Prostate gland (tissue), 2 donors: ENCODE measurements around the gene IL1RAPL1. TPM values are rescaled to one million over a fixed set of nuclear protein-coding genes. Genes with fewer than 3 reads are reported as not detected.

Experiments
- DNase-seq: peaks from one replicate; pipeline ENCODE4 v3.0.0-alpha.2; 2019; ENCODE audit warnings: low spot score
- H3K27ac ChIP-seq, 2 donors: fragments of 200-600 bp; sonication (generic); 2 replicates each; pipeline ENCODE4 v1.5.1; 2017 to 2019
- H3K27me3 ChIP-seq: fragments of 200-600 bp; sonication (generic); replicated peaks from 2 replicates; pipeline ENCODE4 v1.5.1; 2019; ENCODE audit not compliant: insufficient read depth
- H3K36me3 ChIP-seq, 2 donors: fragments of 200-600 bp; sonication (generic); 1 replicate in 1 of 2; 2 replicates in 1 of 2; pipeline versions ENCODE4 v1.5.1 to v1.8.1; 2017 to 2019
- H3K4me1 ChIP-seq: fragments of 200-600 bp; sonication (generic); replicated peaks from 2 replicates; pipeline ENCODE4 v1.5.1; 2019
- H3K4me3 ChIP-seq, 2 donors: fragments of 200-600 bp; sonication (generic); 2 replicates each; pipeline ENCODE4 v1.5.1; 2017 to 2019
- H3K9me3 ChIP-seq: fragments of 200-600 bp; sonication (generic); 2 replicates; pipeline ENCODE4 v1.5.1; 2017
- POLR2A ChIP-seq: fragments of 450-650 bp; IDR thresholded peaks from one replicate; pipeline ENCODE4 v1.6.1; 2016; ENCODE audit warnings: antibody characterized with exemption, mild to moderate bottlenecking
- POLR2AphosphoS5 ChIP-seq: sonication (generic); formaldehyde crosslinking; IDR thresholded peaks from one replicate; pipeline ENCODE4 v1.6.1; 2017; ENCODE audit warnings: antibody characterized with exemption
- WGBS: methylation state at CpG from one replicate; pipeline ENCODE4 v1.1.5; 2018; 5-methylcytosine and 5-hydroxymethylcytosine counted together
- intact Hi-C: fragments of 100-400 bp; cut with DNase I; formaldehyde crosslinking; loops from one replicate; pipeline ENCODE4 v1.14.2; 2022
- total RNA-seq, 2 donors: library from RNA; depleted of rRNA; stranded (reverse); fragments of >200 nt; gene quantifications; one replicate each; pipeline ENCODE4 v1.1.0, GENCODE V29; 2016
- TF ChIP-seq, protein P1 (sequence below), 4 experiments: fragments of 200-600 bp in 2 of 4; fragments of 450-650 bp in 2 of 4; sonication (generic) in 2 of 4; IDR thresholded peaks; 1 replicate in 3 of 4; 2 replicates in 1 of 4; pipeline ENCODE4 v1.5.1; 2016 to 2019; ENCODE audit warnings: antibody characterized with exemption in 4 of 4, mild to moderate bottlenecking in 2 of 4, moderate library complexity in 2 of 4

IL1RAPL1 gene
- total RNA-seq, 2 donors from 2014 or later, result 0.23 TPM

- intact Hi-C loops, result no loop called here
- TF ChIP-seq POLR2AphosphoS5, result no peak
- TF ChIP-seq, protein P1, sequence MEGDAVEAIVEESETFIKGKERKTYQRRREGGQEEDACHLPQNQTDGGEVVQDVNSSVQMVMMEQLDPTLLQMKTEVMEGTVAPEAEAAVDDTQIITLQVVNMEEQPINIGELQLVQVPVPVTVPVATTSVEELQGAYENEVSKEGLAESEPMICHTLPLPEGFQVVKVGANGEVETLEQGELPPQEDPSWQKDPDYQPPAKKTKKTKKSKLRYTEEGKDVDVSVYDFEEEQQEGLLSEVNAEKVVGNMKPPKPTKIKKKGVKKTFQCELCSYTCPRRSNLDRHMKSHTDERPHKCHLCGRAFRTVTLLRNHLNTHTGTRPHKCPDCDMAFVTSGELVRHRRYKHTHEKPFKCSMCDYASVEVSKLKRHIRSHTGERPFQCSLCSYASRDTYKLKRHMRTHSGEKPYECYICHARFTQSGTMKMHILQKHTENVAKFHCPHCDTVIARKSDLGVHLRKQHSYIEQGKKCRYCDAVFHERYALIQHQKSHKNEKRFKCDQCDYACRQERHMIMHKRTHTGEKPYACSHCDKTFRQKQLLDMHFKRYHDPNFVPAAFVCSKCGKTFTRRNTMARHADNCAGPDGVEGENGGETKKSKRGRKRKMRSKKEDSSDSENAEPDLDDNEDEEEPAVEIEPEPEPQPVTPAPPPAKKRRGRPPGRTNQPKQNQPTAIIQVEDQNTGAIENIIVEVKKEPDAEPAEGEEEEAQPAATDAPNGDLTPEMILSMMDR (IDR thresholded peaks at IDR 0.05), result no peak
- no peak for TF ChIP-seq POLR2A
- WGBS, result 37% methylated on average over 3 of the region's 3 CpGs
These were observed 411.4 kb downstream of the IL1RAPL1 start for GRCh38 chrX:28998609-28999135.

DNA sequence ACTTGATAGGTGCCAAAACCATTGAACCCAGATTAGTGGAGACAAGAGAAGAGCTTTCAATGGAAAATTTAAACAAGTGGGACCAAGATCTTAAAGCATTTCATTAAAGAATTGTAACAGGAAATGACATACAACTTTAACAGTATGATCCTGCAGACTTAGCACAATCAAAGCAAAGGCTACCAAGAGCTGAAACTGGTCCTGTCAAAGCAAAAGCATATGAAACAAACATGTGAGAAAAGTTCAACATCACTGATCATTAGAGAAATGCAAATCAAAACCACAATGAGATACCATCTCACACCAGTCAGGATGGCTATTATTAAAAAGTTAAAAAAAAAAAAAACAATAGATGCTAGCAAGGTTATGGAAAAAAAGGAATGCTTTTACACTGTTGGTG is 425.6 kb downstream of the IL1RAPL1 start:
- no peak for DNase-seq
- Histone ChIP-seq H3K9me3 (no peaks in the 10 kb centered on the region), H3K4me3 (no peak overlapping the region), H3K27ac (no peak overlapping the region), H3K4me1 (no peaks in the 10 kb centered on the region), H3K36me3 (no peaks in the 10 kb centered on the region), H3K27me3 (no peaks in the 10 kb centered on the region)
- TF ChIP-seq POLR2AphosphoS5 (no peak), POLR2A (no peak)
- TF ChIP-seq, protein P1 (IDR thresholded peaks at IDR 0.05), result no peak
- intact Hi-C loops, result no loop called here

More at GRCh38 chrX:28998609-28999135, 411.4 kb downstream of the IL1RAPL1 start:
- H3K4me1 ChIP-seq, result no peaks in the 10 kb centered on the region
- H3K9me3 ChIP-seq, result no peaks in the 10 kb centered on the region
- H3K27me3 ChIP-seq, result no peaks in the 10 kb centered on the region
- no peak overlapping the region for H3K4me3 ChIP-seq
- no peaks in the 10 kb centered on the region for H3K36me3 ChIP-seq
- no peak for DNase-seq
- no peak overlapping the region for H3K27ac ChIP-seq

DNA sequence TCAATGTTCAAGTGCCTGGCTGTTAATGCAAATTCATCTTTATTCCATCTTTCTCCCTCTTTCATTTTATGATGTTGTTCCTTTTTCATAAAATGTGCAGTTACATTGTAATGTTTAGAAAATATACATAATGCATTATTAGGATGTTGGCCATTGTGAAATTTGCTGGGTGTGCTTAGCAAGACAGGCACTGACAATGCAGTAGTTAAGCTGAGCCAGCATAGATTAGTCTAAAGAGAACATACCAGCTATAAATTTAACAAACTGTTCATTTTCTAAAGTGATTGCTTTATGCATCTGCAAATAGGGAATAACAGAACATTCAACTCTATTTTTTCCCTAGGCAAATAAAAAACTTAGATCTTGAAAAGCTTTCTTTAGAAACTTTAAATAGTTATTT is 436.0 kb downstream of the IL1RAPL1 start:
- no peak for DNase-seq
- TF ChIP-seq, protein P1 (IDR thresholded peaks at IDR 0.05), result no peak
- intact Hi-C loops, result no loop called here
- Histone ChIP-seq H3K27me3 (no peaks in the 10 kb centered on the region), H3K4me3 (no peak overlapping the region), H3K36me3 (no peaks in the 10 kb centered on the region), H3K27ac (no peak overlapping the region), H3K9me3 (no peaks in the 10 kb centered on the region), H3K4me1 (no peaks in the 10 kb centered on the region)

- Histone ChIP-seq H3K4me3 (no peak overlapping the region), H3K27ac (no peak overlapping the region), H3K4me1 (no peaks in the 10 kb centered on the region), H3K9me3 (no peaks in the 10 kb centered on the region), H3K27me3 (no peaks in the 10 kb centered on the region), H3K36me3 (no peaks in the 10 kb centered on the region)
- no peak for TF ChIP-seq POLR2AphosphoS5
- TF ChIP-seq, protein P1 (IDR thresholded peaks at IDR 0.05), result no peak
- no peak for TF ChIP-seq POLR2A
- WGBS, result 75% methylated on average over 2 of the region's 2 CpGs
- DNase-seq, result no peak
- intact Hi-C loops, result no loop called here
These were observed 437.6 kb downstream of the IL1RAPL1 start for GRCh38 chrX:29024871-29025270.

- no peak overlapping the region for H3K27ac ChIP-seq
- H3K4me3 ChIP-seq, result no peak overlapping the region
- intact Hi-C loops, result no loop called here
- 94% methylated on average over 2 of the region's 2 CpGs for WGBS
- no peaks in the 10 kb centered on the region for H3K27me3 ChIP-seq
- no peaks in the 10 kb centered on the region for H3K9me3 ChIP-seq
- TF ChIP-seq, protein P1 (IDR thresholded peaks at IDR 0.05), result no peak
- TF ChIP-seq POLR2A (no peak), POLR2AphosphoS5 (no peak)
- H3K36me3 ChIP-seq, result no peaks in the 10 kb centered on the region
- no peaks in the 10 kb centered on the region for H3K4me1 ChIP-seq
- DNase-seq, result no peak
These were observed 452.3 kb downstream of the IL1RAPL1 start for GRCh38 chrX:29039501-29039900.
